Stimulated activated effector memory CD8-positive, alpha-beta T cell treated with anti-CD3 and anti-CD28 coated beads, Interleukin-12 subunit alpha, Interleukin-12 subunit beta, amount 100 ng/mL, for 72 hours (primary cell): ENCODE measurements around the gene ARHGAP6.

Source experiments
- ATAC-seq: fragments of 150-1000 bp; cut with Tn5 transposase; 2 replicates; pipeline ENCODE4 v1.10.0; 2021
- DNase-seq, 2 donors: peaks; one replicate each; pipeline ENCODE4 v3.0.0; 2021 to 2022; ENCODE audit warnings: low spot score in 2 of 2
- H3K27ac Mint-ChIP-seq: one replicate; pipeline ENCODE4 v1.8.0; 2022; ENCODE audit warnings: mild to moderate bottlenecking, mixed read lengths
- H3K36me3 Mint-ChIP-seq: one replicate; pipeline ENCODE4 v1.8.0; 2022; ENCODE audit warnings: mild to moderate bottlenecking, mixed read lengths
- H3K4me1 Mint-ChIP-seq: one replicate; pipeline ENCODE4 v1.8.0; 2022; ENCODE audit warnings: mixed read lengths
- H3K4me3 Mint-ChIP-seq: one replicate; pipeline ENCODE4 v1.8.0; 2022; ENCODE audit warnings: mild to moderate bottlenecking, mixed read lengths
- H3K9me3 Mint-ChIP-seq: one replicate; pipeline ENCODE4 v1.8.0; 2022; ENCODE audit warnings: mixed read lengths

ARHGAP6 gene

DNA sequence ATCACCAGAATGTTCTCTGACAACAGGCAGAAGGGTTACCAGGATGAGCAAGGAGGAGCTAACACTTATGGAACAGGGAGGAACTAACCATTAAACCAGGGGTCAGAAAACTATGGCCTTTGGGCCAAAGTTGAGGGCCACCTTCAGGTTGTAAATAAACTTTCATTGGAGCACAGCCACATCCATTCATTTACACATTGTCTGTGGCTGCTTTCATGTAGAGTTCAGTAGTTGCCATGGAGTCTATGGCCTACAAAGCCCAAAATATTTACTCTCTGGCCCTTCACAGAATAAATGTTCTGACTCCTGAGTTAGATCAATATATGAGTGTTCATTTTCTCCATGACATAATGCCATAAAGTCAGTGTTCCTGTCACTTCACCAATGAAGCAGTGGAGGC lies 567.8 kb downstream of the ARHGAP6 start:
- Mint-ChIP-seq H3K4me3 (no peak overlapping the region), H3K9me3 (no peaks in the 10 kb centered on the region), H3K36me3 (no peaks in the 10 kb centered on the region), H3K4me1 (peaks cover 1% of the 10 kb centered on the region), H3K27ac (no peak overlapping the region)
- ATAC-seq = no peak
- DNase-seq = no peak

DNA sequence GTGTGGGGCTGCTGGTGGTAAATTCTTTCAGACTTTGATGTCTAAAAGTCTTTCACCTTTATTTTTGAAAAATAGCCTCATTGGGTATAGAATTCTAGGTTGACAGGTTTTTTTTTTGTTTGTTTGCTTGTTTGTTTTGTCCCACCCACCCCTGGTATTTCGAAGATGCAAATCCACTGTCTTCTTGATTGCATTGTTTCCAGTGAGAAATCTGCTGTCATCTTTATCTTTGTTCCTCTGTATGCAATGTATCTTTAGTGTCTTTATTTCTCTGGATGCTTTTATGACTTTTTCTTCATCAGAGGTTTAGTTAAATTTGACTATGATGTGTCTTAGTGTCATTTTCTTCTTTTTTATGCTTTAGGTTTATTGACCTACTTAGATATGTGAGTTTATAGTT lies 575.9 kb downstream of the ARHGAP6 start:
- no peak for ATAC-seq
- H3K27ac Mint-ChIP-seq = no peak overlapping the region
- H3K9me3 Mint-ChIP-seq = peaks cover 10% of the 10 kb centered on the region
- H3K4me1 Mint-ChIP-seq = no peaks in the 10 kb centered on the region
- DNase-seq = no peak
- no peaks in the 10 kb centered on the region for H3K36me3 Mint-ChIP-seq
- H3K4me3 Mint-ChIP-seq = no peak overlapping the region
